Hematopoietic multipotent progenitor cell treated with erythropoietin and hydrocortisone succinate and interleukin-3 and kit ligand, for 17 days (in vitro differentiated cells): ENCODE measurements around the gene RNF187.
A peak's percentile ranks its signal among the peaks of the same experiment; 100 is the strongest.
"Not testable (repeated sequence)": the region's sequence is repeated elsewhere in the genome, so short reads cannot be mapped to it uniquely, and the experiment has no call there.

Experiments used
- DNase-seq: peaks from one replicate; pipeline ENCODE4 v3.0.0-alpha.2; 2015; ENCODE audit warnings: low spot score

RNF187 gene

GRCh38 chr1:228488125-228488817 lies 1.1 kb downstream of the RNF187 start:
- DNase-seq = peak; percentile 57

GRCh38 chr1:228488818-228489674 lies 1.9 kb downstream of the RNF187 start:
- DNase-seq = peak; percentile 56

- DNase-seq = peak; percentile 82
Measured at GRCh38 chr1:228490120-228491078, 3.2 kb downstream of the RNF187 start.

- no peak for DNase-seq
Measured at GRCh38 chr1:228493141-228494043, 6.2 kb downstream of the RNF187 start.

GRCh38 chr1:228494044-228494353 lies 6.8 kb downstream of the RNF187 start:
- no peak for DNase-seq

GRCh38 chr1:228494391-228494790 lies 7.2 kb downstream of the RNF187 start:
- DNase-seq = no peak

GRCh38 chr1:228494970-228495853 lies 8.0 kb downstream of the RNF187 start:
- DNase-seq = no peak

- DNase-seq = no peak
Measured at GRCh38 chr1:228496084-228496483, 8.9 kb downstream of the RNF187 start.

GRCh38 chr1:228496494-228496893 lies 9.3 kb downstream of the RNF187 start:
- no peak for DNase-seq

GRCh38 chr1:228497206-228497605 lies 10.0 kb downstream of the RNF187 start:
- DNase-seq = no peak

- no peak for DNase-seq
Measured at GRCh38 chr1:228497817-228498216, 10.6 kb downstream of the RNF187 start.

- DNase-seq = peak; percentile 65
Measured at GRCh38 chr1:228500143-228500734, 13.1 kb downstream of the RNF187 start.

- peak; percentile 97 for DNase-seq
Measured at GRCh38 chr1:228500901-228501871, 14.0 kb downstream of the RNF187 start.

- DNase-seq = peak; percentile 79
Measured at GRCh38 chr1:228502522-228502921, 15.3 kb downstream of the RNF187 start.

GRCh38 chr1:228505944-228506343 lies 18.8 kb downstream of the RNF187 start:
- not testable (repeated sequence) for DNase-seq

- DNase-seq = peak; percentile 53
Measured at GRCh38 chr1:228507961-228508652, 20.9 kb downstream of the RNF187 start.

GRCh38 chr1:228508840-228509415 lies 21.7 kb downstream of the RNF187 start:
- DNase-seq = peak; percentile 71
